Activated T-cell treated with anti-CD3 and anti-CD28 coated beads for 4 hours (primary cell): ENCODE results near the gene ALX1.
"Not testable (repeated sequence)": the region's sequence is repeated elsewhere in the genome, so short reads cannot be mapped to it uniquely, and the experiment has no call there.

Experiments used
- DNase-seq: peaks from one replicate; pipeline ENCODE4 v3.0.0-alpha.2; 2020

ALX1 gene

GRCh38 chr12:85308374-85308773 is 28.4 kb downstream of the ALX1 start:
- no peak for DNase-seq

GRCh38 chr12:85309125-85309566 is 29.1 kb downstream of the ALX1 start:
- DNase-seq = no peak

- DNase-seq = no peak
Observed at GRCh38 chr12:85310025-85310424, 30.0 kb downstream of the ALX1 start.

GRCh38 chr12:85310456-85311076 is 30.5 kb downstream of the ALX1 start:
- DNase-seq = no peak

GRCh38 chr12:85317866-85318636 is 38.0 kb downstream of the ALX1 start:
- not testable (repeated sequence) for DNase-seq

- DNase-seq = no peak
Observed at GRCh38 chr12:85322715-85323114, 42.7 kb downstream of the ALX1 start.

GRCh38 chr12:85325442-85325841 is 45.4 kb downstream of the ALX1 start:
- no peak for DNase-seq

GRCh38 chr12:85329913-85330312 is 49.9 kb downstream of the ALX1 start:
- DNase-seq = no peak

GRCh38 chr12:85348779-85349178 is 68.8 kb downstream of the ALX1 start:
- no peak for DNase-seq

- DNase-seq = no peak
Observed at GRCh38 chr12:85350356-85350755, 70.3 kb downstream of the ALX1 start.
